ENCODE data around the gene PDE4DIP. TPM values are rescaled to one million over a fixed set of nuclear protein-coding genes. Genes with fewer than 3 reads are reported as not detected.
"Not testable (repeated sequence)": the region's sequence is repeated elsewhere in the genome, so short reads cannot be mapped to it uniquely, and the experiment has no call there.

The PDE4DIP gene
- total RNA-seq, 2 experiments from 2014 or later: 37.5 to 52.2 TPM

DNA sequence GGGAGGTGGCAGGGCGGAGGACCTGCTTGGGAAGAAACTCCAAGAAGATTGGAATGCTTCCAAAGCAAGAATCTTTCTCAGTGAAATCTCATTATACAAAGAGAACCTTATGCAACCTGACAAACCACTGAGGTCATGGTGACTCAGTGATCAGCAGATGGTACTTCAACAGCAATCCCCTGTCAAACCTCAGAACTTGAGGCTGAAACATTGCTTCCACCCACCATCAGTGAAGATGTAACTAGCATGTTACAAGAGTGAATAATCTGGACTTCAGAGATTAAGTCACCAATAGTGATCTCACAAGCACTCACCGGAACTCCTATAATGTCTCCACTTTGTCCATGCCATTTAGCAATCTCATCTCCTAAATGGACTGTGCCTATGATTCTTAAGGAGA is 148.1 kb downstream of the PDE4DIP start:
- H4K20me1 ChIP-seq (ENCODE audit: insufficient read depth, low read length); H3K36me3 ChIP-seq (ENCODE audit: insufficient read depth, low read length); H3K9me3 ChIP-seq (ENCODE audit: low read length); H3K27ac ChIP-seq (ENCODE audit: low read depth, low read length, poor library complexity, severe bottlenecking); H3K4me1 ChIP-seq (ENCODE audit: insufficient read depth, low read length, poor library complexity, severe bottlenecking); H3K4me2 ChIP-seq (ENCODE audit: low read length); H2AFZ ChIP-seq (ENCODE audit: low read length); BruUV-seq (replicated peaks); H3K9me2 ChIP-seq (ENCODE audit: insufficient read depth, low read length); CTCF ChIA-PET (ENCODE audit: unreplicated experiment); DNase-seq (ENCODE audit: low spot score); H3K4me3 ChIP-seq (ENCODE audit: low read depth, low read length, poor library complexity, severe bottlenecking); intact Hi-C loops (cut with micrococcal nuclease; ENCODE audit: unreplicated experiment); H3K79me2 ChIP-seq (ENCODE audit: insufficient read depth, low read depth, low read length); POLR2A ChIA-PET: not testable (repeated sequence)

DNA sequence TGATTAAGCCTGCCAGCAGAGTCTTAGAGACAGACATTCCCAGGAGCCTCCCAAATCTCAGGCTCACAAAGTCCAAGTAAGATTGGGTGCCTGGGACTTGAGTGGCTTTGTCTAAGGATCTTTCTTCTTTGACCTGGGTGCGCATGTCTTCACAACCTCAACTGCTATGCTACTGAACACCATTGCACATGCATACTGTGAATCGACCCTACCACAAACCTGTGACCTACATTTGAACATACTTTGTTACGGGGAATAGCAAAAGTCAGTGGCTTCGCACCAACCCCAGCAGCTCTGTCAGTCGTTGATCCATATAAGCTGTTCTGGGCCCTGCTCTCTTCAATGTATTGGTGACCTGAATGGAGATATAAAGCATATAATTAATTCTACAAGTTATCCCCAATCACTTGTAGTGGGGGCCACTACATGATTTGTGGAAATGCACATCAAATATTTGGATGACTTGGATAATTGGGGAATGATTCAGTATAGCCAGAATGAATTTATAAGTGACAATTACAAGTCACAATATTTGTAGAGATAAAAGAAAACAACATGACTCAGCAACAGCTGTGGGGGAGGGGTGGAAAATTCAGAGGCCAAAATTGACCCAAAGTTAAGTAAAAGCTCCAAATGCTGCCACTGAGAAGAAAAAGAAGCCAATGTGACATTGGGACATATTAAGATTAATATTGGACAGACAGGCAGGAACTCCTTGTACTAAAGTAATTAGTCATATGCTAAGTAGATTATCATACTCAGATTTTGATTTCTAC is 152.4 kb downstream of the PDE4DIP start:
- H3K9me2 ChIP-seq (ENCODE audit: insufficient read depth, low read length); POLR2A ChIA-PET; BruUV-seq (replicated peaks); H3K4me3 ChIP-seq (ENCODE audit: low read depth, low read length, poor library complexity, severe bottlenecking); H3K4me1 ChIP-seq (ENCODE audit: insufficient read depth, low read length, poor library complexity, severe bottlenecking); DNase-seq (ENCODE audit: low spot score); H3K79me2 ChIP-seq (ENCODE audit: insufficient read depth, low read depth, low read length); H3K27ac ChIP-seq (ENCODE audit: low read depth, low read length, poor library complexity, severe bottlenecking); H3K4me2 ChIP-seq (ENCODE audit: low read length); intact Hi-C loops (cut with micrococcal nuclease; ENCODE audit: unreplicated experiment); H3K9me3 ChIP-seq (ENCODE audit: low read length); H4K20me1 ChIP-seq (ENCODE audit: insufficient read depth, low read length); H2AFZ ChIP-seq (ENCODE audit: low read length); CTCF ChIA-PET (ENCODE audit: unreplicated experiment); H3K36me3 ChIP-seq (ENCODE audit: insufficient read depth, low read length): not testable (repeated sequence)

DNA sequence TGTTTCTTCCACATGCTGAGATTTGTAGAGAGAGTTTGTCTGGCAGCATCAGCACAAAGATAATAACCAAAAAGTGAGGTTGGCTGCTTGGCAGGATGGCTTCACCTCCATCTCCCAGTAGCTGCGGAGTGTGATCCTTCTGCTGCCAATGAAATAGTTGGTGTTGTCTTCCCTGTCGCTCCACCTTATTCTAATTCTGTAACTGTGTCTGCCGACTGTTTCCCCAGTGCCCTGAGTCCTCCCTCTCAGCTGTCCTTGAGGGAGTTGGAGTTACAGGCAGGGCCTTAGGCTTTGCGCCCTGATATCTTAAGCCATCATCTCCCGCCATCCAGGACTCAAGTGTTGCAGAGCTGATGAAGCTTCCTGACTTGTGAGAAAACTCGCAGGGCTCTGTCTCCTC is 153.2 kb downstream of the PDE4DIP start:
- CTCF ChIA-PET (ENCODE audit: unreplicated experiment); H2AFZ ChIP-seq (ENCODE audit: low read length); H3K4me2 ChIP-seq (ENCODE audit: low read length); H3K79me2 ChIP-seq (ENCODE audit: insufficient read depth, low read depth, low read length); H4K20me1 ChIP-seq (ENCODE audit: insufficient read depth, low read length); H3K9me3 ChIP-seq (ENCODE audit: low read length); DNase-seq (ENCODE audit: low spot score); H3K36me3 ChIP-seq (ENCODE audit: insufficient read depth, low read length); H3K4me1 ChIP-seq (ENCODE audit: insufficient read depth, low read length, poor library complexity, severe bottlenecking); BruUV-seq (replicated peaks); H3K4me3 ChIP-seq (ENCODE audit: low read depth, low read length, poor library complexity, severe bottlenecking); H3K9me2 ChIP-seq (ENCODE audit: insufficient read depth, low read length); POLR2A ChIA-PET; H3K27ac ChIP-seq (ENCODE audit: low read depth, low read length, poor library complexity, severe bottlenecking); intact Hi-C loops (cut with micrococcal nuclease; ENCODE audit: unreplicated experiment): not testable (repeated sequence)

DNA sequence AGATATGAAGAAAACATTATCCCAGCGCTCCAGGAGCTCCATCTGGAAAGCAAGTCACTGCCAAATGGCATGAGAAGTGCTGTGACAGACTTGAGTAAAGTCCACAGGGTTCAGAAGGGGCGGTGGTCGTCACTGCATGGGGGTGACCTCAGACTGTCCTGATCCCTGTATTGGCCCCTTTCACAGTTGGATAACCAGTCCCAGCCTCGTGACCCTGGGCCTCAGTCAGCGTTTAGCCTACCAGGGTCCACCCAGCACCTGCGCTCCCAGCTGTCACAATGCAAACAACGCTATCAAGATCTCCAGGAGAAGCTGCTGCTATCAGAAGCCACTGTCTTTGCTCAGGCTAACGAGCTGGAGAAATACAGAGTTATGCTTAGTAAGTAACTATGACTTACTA is 158.4 kb downstream of the PDE4DIP start:
- intact Hi-C loops (cut with micrococcal nuclease; ENCODE audit: unreplicated experiment): not testable (repeated sequence)

DNA sequence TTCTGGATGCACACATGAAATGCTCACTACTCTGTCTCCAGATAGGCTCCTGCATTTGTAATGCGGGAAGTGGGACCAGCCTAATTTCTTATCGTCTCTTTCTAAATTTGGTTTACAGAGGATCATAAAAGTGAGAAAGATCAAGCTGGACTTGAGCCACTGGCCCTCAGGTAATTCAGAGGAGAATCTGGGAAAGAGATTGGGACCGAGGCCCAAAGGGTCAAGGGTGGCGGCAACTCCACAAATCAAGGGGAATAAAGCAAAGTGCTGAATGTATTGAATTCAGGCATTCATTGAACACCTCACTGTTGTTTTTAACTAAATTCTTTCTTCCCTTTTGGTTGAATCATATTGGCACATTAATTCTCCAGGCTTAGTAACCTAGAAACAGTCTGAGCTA is 164.1 kb downstream of the PDE4DIP start:
- H3K4me3 ChIP-seq (ENCODE audit: low read depth, low read length, poor library complexity, severe bottlenecking); CTCF ChIA-PET (ENCODE audit: unreplicated experiment); H3K36me3 ChIP-seq (ENCODE audit: insufficient read depth, low read length); H3K9me2 ChIP-seq (ENCODE audit: insufficient read depth, low read length); BruUV-seq (replicated peaks); intact Hi-C loops (cut with micrococcal nuclease; ENCODE audit: unreplicated experiment); H3K4me2 ChIP-seq (ENCODE audit: low read length); POLR2A ChIA-PET; H3K79me2 ChIP-seq (ENCODE audit: insufficient read depth, low read depth, low read length); H2AFZ ChIP-seq (ENCODE audit: low read length); H3K9me3 ChIP-seq (ENCODE audit: low read length); H3K27ac ChIP-seq (ENCODE audit: low read depth, low read length, poor library complexity, severe bottlenecking); H3K4me1 ChIP-seq (ENCODE audit: insufficient read depth, low read length, poor library complexity, severe bottlenecking); H4K20me1 ChIP-seq (ENCODE audit: insufficient read depth, low read length); DNase-seq (ENCODE audit: low spot score): not testable (repeated sequence)

More for the DNA sequence above, 158.4 kb downstream of the PDE4DIP start:
- H4K20me1 ChIP-seq (ENCODE audit: insufficient read depth, low read length); H3K36me3 ChIP-seq (ENCODE audit: insufficient read depth, low read length); POLR2A ChIA-PET; H3K27ac ChIP-seq (ENCODE audit: low read depth, low read length, poor library complexity, severe bottlenecking); BruUV-seq (replicated peaks); CTCF ChIA-PET (ENCODE audit: unreplicated experiment); H3K9me3 ChIP-seq (ENCODE audit: low read length); H2AFZ ChIP-seq (ENCODE audit: low read length); H3K4me2 ChIP-seq (ENCODE audit: low read length); H3K4me3 ChIP-seq (ENCODE audit: low read depth, low read length, poor library complexity, severe bottlenecking); H3K9me2 ChIP-seq (ENCODE audit: insufficient read depth, low read length); H3K4me1 ChIP-seq (ENCODE audit: insufficient read depth, low read length, poor library complexity, severe bottlenecking); DNase-seq (ENCODE audit: low spot score); H3K79me2 ChIP-seq (ENCODE audit: insufficient read depth, low read depth, low read length): not testable (repeated sequence)

DNA sequence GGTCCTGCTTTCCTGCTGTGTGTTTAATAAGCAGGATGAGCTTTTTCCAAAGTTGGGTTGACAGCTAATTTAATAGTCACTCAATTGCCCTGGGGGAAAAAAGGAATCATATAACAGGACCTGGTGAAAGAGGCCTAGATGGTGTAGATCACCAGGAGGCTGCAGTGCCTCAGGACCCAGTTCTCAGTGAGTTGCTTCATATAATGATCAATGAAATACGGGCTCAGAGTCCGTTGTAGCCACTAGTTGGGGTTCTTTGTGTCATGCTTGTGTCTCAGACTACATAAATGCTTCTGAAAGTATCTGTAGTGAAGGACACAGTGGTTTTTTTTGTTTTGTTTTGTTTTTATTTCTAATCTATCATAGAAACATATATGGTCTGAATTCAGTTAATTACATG is 164.5 kb downstream of the PDE4DIP start:
- H3K4me3 ChIP-seq (ENCODE audit: low read depth, low read length, poor library complexity, severe bottlenecking); H3K9me2 ChIP-seq (ENCODE audit: insufficient read depth, low read length); POLR2A ChIA-PET; H2AFZ ChIP-seq (ENCODE audit: low read length); H3K79me2 ChIP-seq (ENCODE audit: insufficient read depth, low read depth, low read length); H3K36me3 ChIP-seq (ENCODE audit: insufficient read depth, low read length); CTCF ChIA-PET (ENCODE audit: unreplicated experiment); H3K4me2 ChIP-seq (ENCODE audit: low read length); DNase-seq (ENCODE audit: low spot score); BruUV-seq (replicated peaks); intact Hi-C loops (cut with micrococcal nuclease; ENCODE audit: unreplicated experiment); H3K4me1 ChIP-seq (ENCODE audit: insufficient read depth, low read length, poor library complexity, severe bottlenecking); H3K27ac ChIP-seq (ENCODE audit: low read depth, low read length, poor library complexity, severe bottlenecking); H3K9me3 ChIP-seq (ENCODE audit: low read length); H4K20me1 ChIP-seq (ENCODE audit: insufficient read depth, low read length): not testable (repeated sequence)

DNA sequence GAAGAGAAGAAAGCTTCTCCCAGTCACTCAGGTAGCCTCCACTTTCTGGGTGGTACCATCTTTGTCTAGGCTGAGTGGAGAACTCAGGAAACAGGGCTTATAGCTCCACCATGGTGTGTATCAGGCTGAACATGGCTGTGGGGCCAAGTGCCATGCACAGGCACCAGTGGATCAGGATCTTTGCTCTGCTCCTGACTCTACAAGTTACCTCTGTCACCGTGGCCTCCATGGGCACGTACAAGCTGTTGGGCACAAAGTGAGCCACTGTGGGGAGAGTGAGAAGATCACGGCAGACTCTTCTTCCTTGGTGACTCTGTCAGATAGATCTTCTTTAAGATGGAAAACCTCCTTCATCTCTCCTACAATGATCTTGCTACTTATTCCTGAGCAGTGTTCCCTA is 165.5 kb downstream of the PDE4DIP start:
- H2AFZ ChIP-seq (ENCODE audit: low read length); H3K9me2 ChIP-seq (ENCODE audit: insufficient read depth, low read length); CTCF ChIA-PET (ENCODE audit: unreplicated experiment); intact Hi-C loops (cut with micrococcal nuclease; ENCODE audit: unreplicated experiment); H3K27ac ChIP-seq (ENCODE audit: low read depth, low read length, poor library complexity, severe bottlenecking); H3K4me1 ChIP-seq (ENCODE audit: insufficient read depth, low read length, poor library complexity, severe bottlenecking); H3K4me2 ChIP-seq (ENCODE audit: low read length); POLR2A ChIA-PET; H4K20me1 ChIP-seq (ENCODE audit: insufficient read depth, low read length); H3K36me3 ChIP-seq (ENCODE audit: insufficient read depth, low read length); DNase-seq (ENCODE audit: low spot score); H3K9me3 ChIP-seq (ENCODE audit: low read length); BruUV-seq (replicated peaks); H3K4me3 ChIP-seq (ENCODE audit: low read depth, low read length, poor library complexity, severe bottlenecking); H3K79me2 ChIP-seq (ENCODE audit: insufficient read depth, low read depth, low read length): not testable (repeated sequence)
